Measurements from ENCODE around the gene MRNIP. TPM values are rescaled to one million over a fixed set of nuclear protein-coding genes. Genes with fewer than 3 reads are reported as not detected.

The MRNIP gene
- total RNA-seq, 1 experiment from 2014 or later, result 37.8 TPM

DNA sequence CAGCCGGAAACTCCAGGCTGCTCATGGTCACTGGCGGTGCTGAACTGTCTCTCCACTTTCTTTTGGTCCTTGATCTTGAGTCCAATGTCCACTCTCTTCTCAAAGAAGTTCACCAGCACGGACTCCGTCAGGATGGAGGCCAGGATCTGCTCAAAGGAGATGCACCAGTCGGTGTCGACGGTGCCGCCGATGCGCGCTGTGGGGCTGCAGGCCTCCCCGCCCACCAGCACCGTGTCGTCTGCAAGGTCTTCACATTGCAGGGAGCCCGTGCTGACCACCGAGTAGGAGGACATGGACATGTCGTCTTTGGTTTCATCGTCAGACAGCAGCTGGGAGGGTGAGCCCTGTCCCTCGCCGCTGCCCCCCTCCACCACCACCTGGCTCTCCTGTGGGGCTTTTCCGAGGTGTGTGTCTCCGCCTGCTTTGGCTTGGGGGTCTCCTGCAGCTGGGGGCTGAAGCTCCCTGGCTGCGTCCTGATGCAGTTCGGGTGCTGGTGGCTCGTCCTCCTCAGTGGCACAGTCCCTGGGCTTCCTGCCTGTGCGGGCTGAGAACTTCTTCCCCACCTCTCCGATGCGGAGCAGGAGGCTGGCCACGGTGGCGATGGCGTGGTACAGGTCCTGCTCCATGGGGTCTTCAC lies 5.0 kb upstream of the MRNIP start:
- H3K4me3 ChIP-seq (ENCODE audit: low read depth, low read length), result no peak overlapping the region
- H3K4me1 ChIP-seq, result no peaks in the 10 kb centered on the region
- Mint-ChIP-seq H3K27me3 (ENCODE audit: insufficient read depth, unreplicated experiment) (no peaks in the 10 kb centered on the region), H3K4me3 (ENCODE audit: unreplicated experiment) (no peak overlapping the region), H3K36me3 (ENCODE audit: insufficient read depth, unreplicated experiment) (peaks cover 50% of the 10 kb centered on the region), H3K4me1 (ENCODE audit: low read depth, unreplicated experiment) (no peaks in the 10 kb centered on the region), H3K9me3 (ENCODE audit: unreplicated experiment) (no peaks in the 10 kb centered on the region), H3K27ac (ENCODE audit: unreplicated experiment) (no peak overlapping the region)
- no peaks in the 10 kb centered on the region for H3K9me3 ChIP-seq
- H3K27me3 ChIP-seq (replicated peaks; ENCODE audit: control insufficient read depth, insufficient read depth, low read length), result no peaks in the 10 kb centered on the region
- ChIA-PET POLR2A (no interaction called here), CTCF (no interaction called here)
- no peak for DNase-seq
- no TSS peak for BruUV-seq (replicated peaks)
- TF ChIP-seq, protein P1, sequence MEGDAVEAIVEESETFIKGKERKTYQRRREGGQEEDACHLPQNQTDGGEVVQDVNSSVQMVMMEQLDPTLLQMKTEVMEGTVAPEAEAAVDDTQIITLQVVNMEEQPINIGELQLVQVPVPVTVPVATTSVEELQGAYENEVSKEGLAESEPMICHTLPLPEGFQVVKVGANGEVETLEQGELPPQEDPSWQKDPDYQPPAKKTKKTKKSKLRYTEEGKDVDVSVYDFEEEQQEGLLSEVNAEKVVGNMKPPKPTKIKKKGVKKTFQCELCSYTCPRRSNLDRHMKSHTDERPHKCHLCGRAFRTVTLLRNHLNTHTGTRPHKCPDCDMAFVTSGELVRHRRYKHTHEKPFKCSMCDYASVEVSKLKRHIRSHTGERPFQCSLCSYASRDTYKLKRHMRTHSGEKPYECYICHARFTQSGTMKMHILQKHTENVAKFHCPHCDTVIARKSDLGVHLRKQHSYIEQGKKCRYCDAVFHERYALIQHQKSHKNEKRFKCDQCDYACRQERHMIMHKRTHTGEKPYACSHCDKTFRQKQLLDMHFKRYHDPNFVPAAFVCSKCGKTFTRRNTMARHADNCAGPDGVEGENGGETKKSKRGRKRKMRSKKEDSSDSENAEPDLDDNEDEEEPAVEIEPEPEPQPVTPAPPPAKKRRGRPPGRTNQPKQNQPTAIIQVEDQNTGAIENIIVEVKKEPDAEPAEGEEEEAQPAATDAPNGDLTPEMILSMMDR (IDR thresholded peaks at IDR 0.05; ENCODE audit: insufficient read depth in 1 of 2, low read depth in 1 of 2, low read length in 1 of 2, severe bottlenecking in 1 of 2, unreplicated experiment in 1 of 2), result no peak
- peaks cover 6% of the 10 kb centered on the region for H3K36me3 ChIP-seq (ENCODE audit: control insufficient read depth, insufficient read depth, low read length)
- intact Hi-C loops (cut with micrococcal nuclease; ENCODE audit: unreplicated experiment), result no loop called here

DNA sequence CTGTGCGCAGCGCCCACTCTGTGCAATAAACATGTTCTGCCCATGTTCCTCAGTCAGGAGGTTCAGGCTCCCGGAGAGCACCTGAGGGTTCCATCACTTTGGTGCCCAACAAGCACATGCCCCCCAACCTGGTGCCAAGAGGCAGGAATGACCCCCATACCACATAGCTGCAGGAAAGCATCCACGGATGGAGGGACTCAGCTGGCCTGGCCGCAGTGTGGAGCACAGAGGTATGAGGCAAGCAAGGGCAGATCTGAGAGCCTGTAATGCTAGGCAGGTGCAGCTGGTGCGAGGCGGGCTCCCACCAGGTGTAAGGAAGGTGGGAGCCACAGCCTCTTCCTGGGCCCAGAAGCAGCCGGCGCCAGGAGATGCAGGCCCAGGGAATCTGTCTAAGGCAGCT lies 4.3 kb upstream of the MRNIP start:
- no peak overlapping the region for H3K27ac Mint-ChIP-seq (ENCODE audit: unreplicated experiment)
- no peaks in the 10 kb centered on the region for H3K9me3 Mint-ChIP-seq (ENCODE audit: unreplicated experiment)
- Histone ChIP-seq H3K36me3 (ENCODE audit: control insufficient read depth, insufficient read depth, low read length) (peaks cover 6% of the 10 kb centered on the region), H3K4me3 (ENCODE audit: low read depth, low read length) (no peak overlapping the region), H3K4me1 (no peaks in the 10 kb centered on the region), H3K9me3 (no peaks in the 10 kb centered on the region), H3K27me3 (replicated peaks; ENCODE audit: control insufficient read depth, insufficient read depth, low read length) (no peaks in the 10 kb centered on the region)
- H3K4me1 Mint-ChIP-seq (ENCODE audit: low read depth, unreplicated experiment), result no peaks in the 10 kb centered on the region
- intact Hi-C loops (cut with micrococcal nuclease; ENCODE audit: unreplicated experiment), result no loop called here
- H3K36me3 Mint-ChIP-seq (ENCODE audit: insufficient read depth, unreplicated experiment), result peaks cover 50% of the 10 kb centered on the region
- TSS peak; percentile 13 for BruUV-seq (replicated peaks)
- H3K27me3 Mint-ChIP-seq (ENCODE audit: insufficient read depth, unreplicated experiment), result no peaks in the 10 kb centered on the region
- no peak for DNase-seq
- no peak overlapping the region for H3K4me3 Mint-ChIP-seq (ENCODE audit: unreplicated experiment)
- ChIA-PET POLR2A (no interaction called here), CTCF (no interaction called here)
- TF ChIP-seq, protein P1 (IDR thresholded peaks at IDR 0.05; ENCODE audit: insufficient read depth in 1 of 2, low read depth in 1 of 2, low read length in 1 of 2, severe bottlenecking in 1 of 2, unreplicated experiment in 1 of 2), result no peak

DNA sequence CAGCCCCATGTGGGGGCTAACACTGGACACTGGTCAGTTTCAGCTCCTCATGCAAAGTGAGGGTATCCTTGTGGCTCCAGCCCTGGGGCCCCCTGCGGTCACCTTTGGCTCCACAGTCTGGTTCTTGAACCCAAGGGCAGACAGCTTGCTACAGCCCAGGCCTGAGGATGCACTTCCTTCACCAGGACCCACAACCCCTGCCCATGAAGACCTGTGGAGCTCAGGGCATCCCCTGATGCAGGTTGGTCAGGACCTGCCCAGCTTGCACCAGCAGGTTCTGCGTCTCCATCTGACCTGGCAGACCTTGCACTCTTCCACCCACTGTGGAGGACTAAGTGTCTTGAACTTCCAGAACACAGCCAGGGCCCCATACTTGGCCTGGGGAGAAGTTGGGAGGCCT lies 3.7 kb upstream of the MRNIP start:
- H3K27ac Mint-ChIP-seq (ENCODE audit: unreplicated experiment), result no peak overlapping the region

More for the DNA sequence above, 3.7 kb upstream of the MRNIP start:
- BruUV-seq (replicated peaks), result no TSS peak
- Mint-ChIP-seq H3K4me3 (ENCODE audit: unreplicated experiment) (no peak overlapping the region), H3K36me3 (ENCODE audit: insufficient read depth, unreplicated experiment) (peaks cover 49% of the 10 kb centered on the region), H3K9me3 (ENCODE audit: unreplicated experiment) (no peaks in the 10 kb centered on the region), H3K27me3 (ENCODE audit: insufficient read depth, unreplicated experiment) (no peaks in the 10 kb centered on the region), H3K4me1 (ENCODE audit: low read depth, unreplicated experiment) (no peaks in the 10 kb centered on the region)
- TF ChIP-seq, protein P1 (IDR thresholded peaks at IDR 0.05; ENCODE audit: insufficient read depth in 1 of 2, low read depth in 1 of 2, low read length in 1 of 2, severe bottlenecking in 1 of 2, unreplicated experiment in 1 of 2), result no peak
- DNase-seq, result no peak
- Histone ChIP-seq H3K36me3 (ENCODE audit: control insufficient read depth, insufficient read depth, low read length) (peaks cover 6% of the 10 kb centered on the region), H3K4me3 (ENCODE audit: low read depth, low read length) (no peak overlapping the region), H3K27me3 (replicated peaks; ENCODE audit: control insufficient read depth, insufficient read depth, low read length) (no peaks in the 10 kb centered on the region), H3K9me3 (no peaks in the 10 kb centered on the region), H3K4me1 (no peaks in the 10 kb centered on the region)
- ChIA-PET CTCF (no interaction called here), POLR2A (interaction anchor here (0.5 kb wide), 1 partner anchor 1136 kb away, joined by 6 read pairs; no protein-coding TSS in a partner anchor)
- intact Hi-C loops (cut with micrococcal nuclease; ENCODE audit: unreplicated experiment), result no loop called here

Data from Caco-2 (cell line).